Middle frontal gyrus (tissue), 1 donor: Measurements from ENCODE around the gene ITPKC.

Source experiments
- DNase-seq: peaks from one replicate; pipeline ENCODE4 v3.0.0-alpha.2; 2015; ENCODE audit warnings: low spot score; ENCODE audit errors: extremely low spot score

ITPKC gene

GRCh38 chr19:40690050-40690692 lies 26.7 kb upstream of the ITPKC start, which contains the start of gene NUMBL:
TSS of gene NUMBL (minus strand) at chr19:40690651. CDS start at chr19:40690483, 168 bp downstream.
- DNase-seq, result no peak

- peak; percentile 71 for DNase-seq
These were observed 26.1 kb upstream of the ITPKC start for GRCh38 chr19:40690693-40691420.

GRCh38 chr19:40691421-40692211 lies 25.3 kb upstream of the ITPKC start:
- no peak for DNase-seq

- DNase-seq, result no peak
These were observed 24.7 kb upstream of the ITPKC start for GRCh38 chr19:40692212-40692551.

GRCh38 chr19:40693150-40693788 lies 23.6 kb upstream of the ITPKC start:
- DNase-seq, result no peak

GRCh38 chr19:40693896-40694295 lies 23.0 kb upstream of the ITPKC start:
- no peak for DNase-seq

- DNase-seq, result no peak
These were observed 21.0 kb upstream of the ITPKC start for GRCh38 chr19:40695881-40696280.

GRCh38 chr19:40697007-40697406 lies 19.9 kb upstream of the ITPKC start:
- no peak for DNase-seq

GRCh38 chr19:40700083-40700482 lies 16.8 kb upstream of the ITPKC start:
- no peak for DNase-seq

- DNase-seq, result no peak
These were observed 15.2 kb upstream of the ITPKC start for GRCh38 chr19:40701758-40702157.

GRCh38 chr19:40702337-40703012 lies 14.4 kb upstream of the ITPKC start:
- no peak for DNase-seq

- no peak for DNase-seq
These were observed 13.7 kb upstream of the ITPKC start for GRCh38 chr19:40703029-40703755.

GRCh38 chr19:40704491-40705361 lies 12.2 kb upstream of the ITPKC start:
- no peak for DNase-seq

GRCh38 chr19:40705362-40705651 lies 11.6 kb upstream of the ITPKC start:
- no peak for DNase-seq

GRCh38 chr19:40705950-40706619 lies 10.8 kb upstream of the ITPKC start:
- no peak for DNase-seq

- DNase-seq, result no peak
These were observed 9.3 kb upstream of the ITPKC start for GRCh38 chr19:40707615-40708014.

GRCh38 chr19:40709817-40710216 lies 7.1 kb upstream of the ITPKC start:
- no peak for DNase-seq

GRCh38 chr19:40713939-40714338 lies 3.0 kb upstream of the ITPKC start:
- DNase-seq, result no peak
